SK-N-SH (cell line): ENCODE data around the gene FLRT1. TPM values are rescaled to one million over a fixed set of nuclear protein-coding genes. Genes with fewer than 3 reads are reported as not detected.
A peak's percentile ranks its signal among the peaks of the same experiment; 100 is the strongest.

Experiments used
- CTCF ChIA-PET: fragments of 300-600, 350-600 bp; formaldehyde crosslinking; extraction: SDS; loops from one replicate; lab custom pipeline; 2021; lab: Yijun Ruan, JAX
- POLR2A ChIA-PET: fragments of 350-600 bp; sonication (Branson Sonifier 250); formaldehyde crosslinking; extraction: SDS; loops from one replicate; lab custom pipeline; 2020; ENCODE audit warnings: antibody characterized with exemption, inconsistent platforms; lab: Yijun Ruan, JAX
- DNase-seq: peaks from one replicate; pipeline ENCODE4 v3.0.0; 2012
- H2AFZ ChIP-seq: fragments of 200-600 bp; sonication (generic); 2 replicates; pipeline ENCODE4 v1.8.1; 2016; ENCODE audit warnings: antibody characterized with exemption, mild to moderate bottlenecking, low read depth
- H3F3A ChIP-seq: fragments of 200-600 bp; sonication (generic); replicated peaks from 2 replicates; pipeline ENCODE3; 2016; ENCODE audit warnings: antibody characterized with exemption, mild to moderate bottlenecking; ENCODE audit not compliant: insufficient read depth
- H3K27ac ChIP-seq, 2 experiments: fragments of 200-500 bp in 1 of 2; fragments of 200-600 bp in 1 of 2; sonication (Bioruptor generic) in 1 of 2; sonication (generic), shearing (Covaris generic) in 1 of 2; 2 replicates each; pipeline versions ENCODE4 v1.5.1 to v1.6.1; 2014 to 2016; ENCODE audit warnings: low read depth in 2 of 2, inconsistent platforms in 1 of 2, low read length in 1 of 2, mild to moderate bottlenecking in 1 of 2, mixed read lengths in 1 of 2
- H3K27me3 ChIP-seq: fragments of 200-600 bp; sonication (generic), shearing (Covaris generic); 2 replicates; pipeline ENCODE4 v1.6.1; 2016; ENCODE audit warnings: mixed run types; ENCODE audit not compliant: insufficient read depth
- H3K36me3 ChIP-seq, 2 experiments: fragments of 200-500 bp in 1 of 2; fragments of 200-600 bp in 1 of 2; sonication (Bioruptor generic) in 1 of 2; sonication (generic) in 1 of 2; replicated peaks in 1 of 2; 2 replicates each; pipeline versions ENCODE3 to v1.5.1; 2014 to 2016; ENCODE audit warnings: low read length in 1 of 2, mild to moderate bottlenecking in 1 of 2; ENCODE audit not compliant: insufficient read depth in 2 of 2, control insufficient read depth in 1 of 2
- H3K4me1 ChIP-seq, 2 experiments: fragments of 200-500 bp in 1 of 2; fragments of 200-600 bp in 1 of 2; sonication (Bioruptor generic) in 1 of 2; sonication (generic), shearing (Covaris generic) in 1 of 2; 2 replicates each; pipeline versions ENCODE4 v1.5.1 to v1.6.1; 2014 to 2016; ENCODE audit warnings: low read depth in 1 of 2, low read length in 1 of 2, mixed run types in 1 of 2; ENCODE audit not compliant: insufficient read depth in 2 of 2, control insufficient read depth in 1 of 2
- H3K4me2 ChIP-seq: fragments of 200-600 bp; sonication (generic), shearing (Covaris generic); 2 replicates; pipeline ENCODE4 v1.6.1; 2017; ENCODE audit warnings: mixed run types
- H3K4me3 ChIP-seq, 2 experiments: fragments of 200-500 bp in 1 of 2; fragments of 200-600 bp in 1 of 2; sonication (Bioruptor generic) in 1 of 2; sonication (generic), shearing (Covaris generic) in 1 of 2; 2 replicates each; pipeline versions ENCODE4 v1.5.1 to v1.8.1; 2014 to 2016; ENCODE audit warnings: low read depth in 2 of 2, inconsistent platforms in 1 of 2, low read length in 1 of 2, mild to moderate bottlenecking in 1 of 2, mixed read lengths in 1 of 2, moderate library complexity in 1 of 2
- H3K79me2 ChIP-seq: fragments of 200-600 bp; sonication (generic); 2 replicates; pipeline ENCODE4 v1.8.1; 2017; ENCODE audit warnings: mild to moderate bottlenecking; ENCODE audit not compliant: insufficient read depth
- H3K9ac ChIP-seq: fragments of 200-600 bp; sonication (generic); 2 replicates; pipeline ENCODE4 v1.6.1; 2017; ENCODE audit warnings: mixed run types
- H3K9me2 ChIP-seq: fragments of 200-600 bp; sonication (generic); 2 replicates; pipeline ENCODE4 v1.6.1; 2017; ENCODE audit warnings: mixed run types
- H3K9me3 ChIP-seq: fragments of 200-600 bp; sonication (generic); 2 replicates; pipeline ENCODE4 v1.6.1; 2017; ENCODE audit warnings: mixed run types, mild to moderate bottlenecking, moderate library complexity
- H4K20me1 ChIP-seq: fragments of 200-600 bp; sonication (generic); 2 replicates; pipeline ENCODE4 v1.6.1; 2017; ENCODE audit warnings: mild to moderate bottlenecking, mixed run types; ENCODE audit not compliant: insufficient read depth
- CHD2 ChIP-seq: fragments of 150-350 bp; IDR thresholded peaks from 2 replicates; pipeline ENCODE4 v1.6.1; 2018; ENCODE audit warnings: low read length; ENCODE audit not compliant: partially characterized antibody
- CTCF ChIP-seq: fragments of 200-600 bp; sonication (generic); IDR thresholded peaks from 2 replicates; pipeline ENCODE4 v1.6.1; 2017; ENCODE audit warnings: antibody characterized with exemption, mild to moderate bottlenecking, moderate library complexity
- EP300 ChIP-seq, 2 experiments: IDR thresholded peaks; 2 replicates each; pipeline versions ENCODE4 v1.4.0 to v1.6.1; 2012; ENCODE audit warnings: borderline replicate concordance in 1 of 2, low read depth in 1 of 2, low read length in 1 of 2
- FOSL2 ChIP-seq: IDR thresholded peaks from 2 replicates; pipeline ENCODE4 v1.4.0; 2012; ENCODE audit warnings: low read depth, mild to moderate bottlenecking, moderate library complexity, borderline replicate concordance
- FOXM1 ChIP-seq: IDR thresholded peaks from 2 replicates; pipeline ENCODE4 v1.4.0; 2012; ENCODE audit warnings: low read depth, mild to moderate bottlenecking
- GABPA ChIP-seq: IDR thresholded peaks from 2 replicates; pipeline ENCODE4 v1.4.0; 2012; ENCODE audit warnings: low read depth, mild to moderate bottlenecking
- IRF3 ChIP-seq: fragments of 150-350 bp; IDR thresholded peaks from 2 replicates; pipeline ENCODE4 v1.6.1; 2016; ENCODE audit warnings: mild to moderate bottlenecking, low read depth, low read length
- MEF2A ChIP-seq: IDR thresholded peaks from 2 replicates; pipeline ENCODE4 v1.4.0; 2012; ENCODE audit warnings: low read depth, borderline replicate concordance
- MXI1 ChIP-seq: IDR thresholded peaks from 2 replicates; pipeline ENCODE4 v1.6.1; 2012; ENCODE audit warnings: mild to moderate bottlenecking, low read depth, low read length, improper control_type of control experiment
- NFIC ChIP-seq: IDR thresholded peaks from 2 replicates; pipeline ENCODE4 v1.4.0; 2012; ENCODE audit warnings: borderline replicate concordance
- REST ChIP-seq: IDR thresholded peaks from 2 replicates; pipeline ENCODE4 v1.6.1; 2012; ENCODE audit warnings: mild to moderate bottlenecking, low read depth, low read length, moderate library complexity
- SIN3A ChIP-seq: IDR thresholded peaks from 2 replicates; pipeline ENCODE4 v1.6.1; 2012; ENCODE audit warnings: low read depth, mild to moderate bottlenecking, low read length, moderate library complexity, borderline replicate concordance
- TCF12 ChIP-seq: IDR thresholded peaks from 2 replicates; pipeline ENCODE4 v1.4.0; 2012
- YY1 ChIP-seq: IDR thresholded peaks from 2 replicates; pipeline ENCODE4 v1.4.0; 2012; ENCODE audit warnings: low read depth, mild to moderate bottlenecking
- WGBS: methylation state at CpG from one replicate; pipeline ENCODE4 v1.1.6; 2017; ENCODE audit warnings: low lambda C conversion rate; 5-methylcytosine and 5-hydroxymethylcytosine counted together
- polyA plus RNA-seq, 3 experiments: library from polyadenylated mRNA; depleted of rRNA; stranded (reverse); fragments of >200 nt; gene quantifications; 2 replicates each; pipeline ENCODE4 v1.2.3, GENCODE V29; 2012
- TF ChIP-seq, protein P1 (sequence below): IDR thresholded peaks from 2 replicates; pipeline ENCODE4 v1.4.0; 2012; ENCODE audit warnings: low read depth, borderline replicate concordance

FLRT1 gene
- polyA plus RNA-seq, 1 of the 3 experiments (the other 2 are of a cell fraction) = 0.03 TPM

DNA sequence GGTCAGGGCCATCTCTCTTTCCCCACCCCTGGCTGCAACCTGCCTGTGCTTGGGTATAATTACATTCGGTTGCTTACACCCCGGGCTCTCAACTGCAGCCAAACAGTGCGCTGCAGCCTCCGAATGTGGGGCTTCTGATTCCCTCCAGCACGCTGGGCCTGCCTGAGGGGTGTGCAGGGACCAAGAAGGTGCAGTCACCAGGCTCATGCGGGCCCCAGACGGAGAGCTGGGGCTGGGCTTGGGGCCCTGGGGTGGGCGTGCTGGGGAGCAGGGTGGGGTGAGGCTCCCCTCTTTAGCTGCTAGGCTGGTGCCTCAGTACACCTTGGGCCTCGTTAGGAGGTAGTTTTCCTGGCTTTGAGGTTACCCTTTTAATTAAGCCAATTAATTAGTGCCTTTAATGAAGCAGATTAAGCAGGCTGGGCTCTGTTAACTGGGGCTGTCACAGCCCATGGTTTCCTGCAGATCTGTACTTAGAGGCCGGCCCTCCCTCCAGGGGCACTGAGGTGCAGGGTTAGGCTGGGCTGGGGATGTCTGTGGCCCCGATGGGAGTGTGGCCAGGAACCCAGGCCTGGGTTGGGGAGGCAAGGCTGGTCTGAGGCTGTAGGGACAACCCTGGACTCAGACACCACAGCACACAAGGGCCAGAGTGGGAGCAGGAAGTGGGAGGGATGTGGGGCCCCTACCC, 17.3 kb downstream of the FLRT1 start:
- DNase-seq = no peak
- no peak overlapping the region for H3K9ac ChIP-seq
- TF ChIP-seq YY1 = no peak
- TF ChIP-seq CHD2 = no peak
- no peak for TF ChIP-seq GABPA
- TF ChIP-seq NFIC = no peak
- TF ChIP-seq REST = no peak
- no peak for TF ChIP-seq MXI1
- TF ChIP-seq MEF2A = no peak
- TF ChIP-seq SIN3A = no peak
- TF ChIP-seq IRF3 = no peak
- no peak for TF ChIP-seq TCF12
- TF ChIP-seq FOSL2 = no peak
- no peak for TF ChIP-seq FOXM1
- no peak for TF ChIP-seq EP300 (IDR thresholded peaks at IDR 0.05; ENCODE audit: borderline replicate concordance in 1 of 2, low read depth in 1 of 2, low read length in 1 of 2)
- TF ChIP-seq, protein P1, sequence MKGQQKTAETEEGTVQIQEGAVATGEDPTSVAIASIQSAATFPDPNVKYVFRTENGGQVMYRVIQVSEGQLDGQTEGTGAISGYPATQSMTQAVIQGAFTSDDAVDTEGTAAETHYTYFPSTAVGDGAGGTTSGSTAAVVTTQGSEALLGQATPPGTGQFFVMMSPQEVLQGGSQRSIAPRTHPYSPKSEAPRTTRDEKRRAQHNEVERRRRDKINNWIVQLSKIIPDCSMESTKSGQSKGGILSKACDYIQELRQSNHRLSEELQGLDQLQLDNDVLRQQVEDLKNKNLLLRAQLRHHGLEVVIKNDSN = no peak
- TF ChIP-seq CTCF = no peak
- TF ChIP-seq, all 33 proteins: peak for 0
- no peak overlapping the region for H3K4me2 ChIP-seq
- H3F3A ChIP-seq = no peaks in the 10 kb centered on the region
- no peak overlapping the region for H3K4me3 ChIP-seq
- H3K79me2 ChIP-seq = no peaks in the 10 kb centered on the region
- H3K36me3 ChIP-seq = no peaks in the 10 kb centered on the region
- H2AFZ ChIP-seq = no peak overlapping the region
- H3K27ac ChIP-seq = peak overlapping the region in 1 of 2 experiments; percentile 100; a peak in 2 of 4 replicates
- ChIA-PET POLR2A (no interaction called here), CTCF (interaction anchor here (1.0 to 1.3 kb wide), 3 partner anchors 95 to 100 kb away, joined by 3 to 4 read pairs (median 3); no protein-coding TSS in a partner anchor)
- 79% methylated on average over 8 of the region's 11 CpGs for WGBS
- no peaks in the 10 kb centered on the region for H3K9me2 ChIP-seq
- peaks cover under 1 to 97% of the 10 kb centered on the region in 2 experiments; a peak in 2 of 4 replicates for H3K4me1 ChIP-seq
- no peaks in the 10 kb centered on the region for H3K9me3 ChIP-seq
- no peaks in the 10 kb centered on the region for H4K20me1 ChIP-seq
- H3K27me3 ChIP-seq = no peaks in the 10 kb centered on the region
